Transverse colon (tissue), 4 donors: ENCODE measurements around the gene STAT5B. TPM values are rescaled to one million over a fixed set of nuclear protein-coding genes. Genes with fewer than 3 reads are reported as not detected.
"Not testable (repeated sequence)": the region's sequence is repeated elsewhere in the genome, so short reads cannot be mapped to it uniquely, and the experiment has no call there.

ENCODE experiments used
- DNase-seq: peaks from one replicate; pipeline ENCODE4 v3.0.0-alpha.2; 2019
- H3K27ac ChIP-seq, 4 donors: fragments of 200-600 bp; sonication (generic); 2 replicates each; pipeline ENCODE4 v1.5.1; 2016 to 2018; ENCODE audit warnings: inconsistent platforms in 4 of 4
- H3K27me3 ChIP-seq: fragments of 200-600 bp; sonication (generic); 2 replicates; pipeline ENCODE4 v1.5.1; 2017; ENCODE audit warnings: inconsistent platforms
- H3K36me3 ChIP-seq, 4 donors: fragments of 200-600 bp; sonication (generic); 2 replicates each; pipeline ENCODE4 v1.5.1; 2017 to 2019; ENCODE audit warnings: inconsistent platforms in 4 of 4
- H3K4me1 ChIP-seq, 4 donors: fragments of 200-600 bp; sonication (generic); 2 replicates each; pipeline ENCODE4 v1.5.1; 2017 to 2020; ENCODE audit warnings: inconsistent platforms in 4 of 4
- H3K4me3 ChIP-seq, 4 donors: fragments of 200-600 bp; sonication (generic); 1 replicate in 1 of 4; 2 replicates in 3 of 4; pipeline versions ENCODE4 v1.5.1 to v1.6.1; 2017 to 2019; ENCODE audit warnings: inconsistent platforms in 4 of 4
- H3K9me3 ChIP-seq, 2 donors: fragments of 200-600 bp; sonication (generic); 2 replicates each; pipeline ENCODE4 v1.5.1; 2017 to 2019; ENCODE audit warnings: inconsistent platforms in 2 of 2
- EP300 ChIP-seq: sonication (generic); formaldehyde crosslinking; IDR thresholded peaks from one replicate; pipeline ENCODE4 v1.6.1; 2017; ENCODE audit warnings: antibody characterized with exemption, low read depth
- POLR2A ChIP-seq: fragments of 450-650 bp; IDR thresholded peaks from one replicate; pipeline ENCODE4 v1.6.1; 2016; ENCODE audit warnings: antibody characterized with exemption, mild to moderate bottlenecking, moderate library complexity
- POLR2AphosphoS5 ChIP-seq, 3 donors: sonication (generic); formaldehyde crosslinking; IDR thresholded peaks; one replicate each; pipeline ENCODE4 v1.6.1; 2016; ENCODE audit warnings: antibody characterized with exemption in 3 of 3
- WGBS, 2 donors: methylation state at CpG; one replicate each; pipeline ENCODE4 v1.1.5; 2018; ENCODE audit warnings: low coverage in 1 of 2; 5-methylcytosine and 5-hydroxymethylcytosine counted together
- in situ Hi-C, 4 donors: fragments of 200-750 bp; cut with MboI; loops; one replicate each; pipeline versions ENCODE4 v1.15.0 to v1.15.1; 2017; ENCODE audit warnings: low sequenced_read_pairs in 3 of 4, low pct_ligation_motif_present in 1 of 4, low pct_unique_long_range_greater_than_20kb in 1 of 4
- intact Hi-C: fragments of 100-400 bp; cut with DNase I; formaldehyde crosslinking; loops from one replicate; pipeline ENCODE4 v1.15.1; 2023; ENCODE audit warnings: low total_unique reads
- total RNA-seq, 4 donors: library from RNA; depleted of rRNA; stranded (reverse); fragments of >200 nt; gene quantifications; one replicate each; pipeline ENCODE4 v1.1.0, GENCODE V29; 2016
- TF ChIP-seq, protein P1 (sequence below), 5 experiments: fragments of 200-600 bp in 3 of 5; fragments of 450-650 bp in 2 of 5; sonication (generic) in 3 of 5; IDR thresholded peaks; 1 replicate in 2 of 5; 2 replicates in 3 of 5; pipeline ENCODE4 v1.5.1; 2016 to 2017; ENCODE audit warnings: antibody characterized with exemption in 5 of 5, inconsistent platforms in 3 of 5, mild to moderate bottlenecking in 2 of 5, moderate library complexity in 1 of 5

STAT5B gene
- total RNA-seq, 4 donors from 2014 or later = 51.3 to 151 (median 79.1) TPM

DNA sequence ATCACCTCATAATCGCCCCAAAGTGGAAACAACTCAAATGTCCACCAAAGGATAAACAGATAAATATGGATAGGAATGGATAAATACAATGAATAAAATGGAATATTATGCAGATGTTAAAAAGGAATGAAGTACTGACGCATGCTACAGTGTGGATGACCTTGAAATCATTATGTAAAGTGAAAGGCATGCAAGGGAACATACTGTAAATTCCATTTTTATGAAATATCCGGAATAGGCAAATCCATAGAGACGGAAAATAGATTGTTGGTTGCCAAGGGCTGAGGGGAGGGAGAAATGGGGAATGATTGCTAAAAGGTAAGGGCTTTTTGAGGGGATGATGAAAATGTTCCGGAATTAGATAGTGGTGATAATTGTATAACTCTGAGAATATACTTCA, 36.0 kb downstream of the STAT5B start:
- peaks cover 0 to 7% (median 0%) of the 10 kb centered on the region in 4 donors for H3K4me1 ChIP-seq

DNA sequence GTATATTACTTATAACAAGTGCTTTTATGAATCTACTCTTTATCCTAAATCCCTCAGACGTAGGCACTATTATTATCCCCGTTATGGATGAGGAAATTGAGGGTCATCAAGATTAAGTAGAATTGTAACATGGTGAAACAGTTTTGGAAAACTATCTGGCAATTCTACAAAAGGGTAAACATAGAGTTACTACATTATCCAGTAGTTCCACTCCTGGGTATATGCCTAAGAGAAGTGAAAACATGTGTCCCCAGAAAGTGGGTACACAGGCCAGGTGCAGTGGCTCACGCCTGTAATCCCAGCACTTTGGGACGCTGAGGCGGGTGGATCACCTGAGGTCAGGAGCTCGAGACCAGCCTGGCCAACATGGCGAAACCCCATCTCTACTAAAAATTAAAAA, 36.6 kb downstream of the STAT5B start:
- intact Hi-C loops, in situ Hi-C loops, H3K27ac ChIP-seq, H3K27me3 ChIP-seq, H3K4me3 ChIP-seq, H3K9me3 ChIP-seq, DNase-seq, H3K36me3 ChIP-seq: not testable (repeated sequence)
- 88 to 91% methylated on average over 7 of the region's 7 CpGs for WGBS, 2 donors
- H3K4me1 ChIP-seq = peaks cover 0 to 10% (median 0%) of the 10 kb centered on the region in 4 donors

More for the DNA sequence above, 36.0 kb downstream of the STAT5B start:
- intact Hi-C loops = no loop called here
- 88 to 90% methylated on average over 5 of the region's 5 CpGs for WGBS, 2 donors
- Histone ChIP-seq H3K4me3 (no peak overlapping the region), H3K27ac (no peak overlapping the region), H3K27me3 (no peaks in the 10 kb centered on the region), H3K9me3 (no peaks in the 10 kb centered on the region), H3K36me3 (no peaks in the 10 kb centered on the region)
- DNase-seq = no peak
- no peak for TF ChIP-seq EP300
- TF ChIP-seq POLR2A = no peak
- TF ChIP-seq, protein P1, sequence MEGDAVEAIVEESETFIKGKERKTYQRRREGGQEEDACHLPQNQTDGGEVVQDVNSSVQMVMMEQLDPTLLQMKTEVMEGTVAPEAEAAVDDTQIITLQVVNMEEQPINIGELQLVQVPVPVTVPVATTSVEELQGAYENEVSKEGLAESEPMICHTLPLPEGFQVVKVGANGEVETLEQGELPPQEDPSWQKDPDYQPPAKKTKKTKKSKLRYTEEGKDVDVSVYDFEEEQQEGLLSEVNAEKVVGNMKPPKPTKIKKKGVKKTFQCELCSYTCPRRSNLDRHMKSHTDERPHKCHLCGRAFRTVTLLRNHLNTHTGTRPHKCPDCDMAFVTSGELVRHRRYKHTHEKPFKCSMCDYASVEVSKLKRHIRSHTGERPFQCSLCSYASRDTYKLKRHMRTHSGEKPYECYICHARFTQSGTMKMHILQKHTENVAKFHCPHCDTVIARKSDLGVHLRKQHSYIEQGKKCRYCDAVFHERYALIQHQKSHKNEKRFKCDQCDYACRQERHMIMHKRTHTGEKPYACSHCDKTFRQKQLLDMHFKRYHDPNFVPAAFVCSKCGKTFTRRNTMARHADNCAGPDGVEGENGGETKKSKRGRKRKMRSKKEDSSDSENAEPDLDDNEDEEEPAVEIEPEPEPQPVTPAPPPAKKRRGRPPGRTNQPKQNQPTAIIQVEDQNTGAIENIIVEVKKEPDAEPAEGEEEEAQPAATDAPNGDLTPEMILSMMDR (IDR thresholded peaks at IDR 0.05) = no peak
- TF ChIP-seq POLR2AphosphoS5 (IDR thresholded peaks at IDR 0.05) = no peak
- in situ Hi-C loops = no loop called here

DNA sequence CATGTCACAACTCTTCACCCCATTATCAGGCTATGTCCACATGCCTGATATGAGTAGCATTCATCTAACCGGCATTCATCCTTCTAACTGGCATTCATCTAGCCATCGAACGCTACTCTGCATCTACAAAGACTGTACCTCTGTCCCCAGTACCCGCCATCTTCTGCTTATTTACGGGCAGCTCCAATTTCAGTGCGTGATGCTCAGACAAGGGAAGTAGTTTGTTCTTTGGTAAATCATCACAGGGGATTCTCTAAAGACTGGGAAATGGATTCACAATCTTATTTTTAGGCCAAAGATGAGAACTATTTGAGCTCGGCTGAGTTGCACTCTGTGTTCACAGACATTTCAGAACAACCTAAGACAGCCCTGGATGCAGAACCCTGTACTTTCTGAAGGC, 39.4 kb downstream of the STAT5B start:
- Histone ChIP-seq H3K4me3 (no peak overlapping the region), H3K27me3 (no peaks in the 10 kb centered on the region), H3K27ac (no peak overlapping the region), H3K9me3 (no peaks in the 10 kb centered on the region), H3K4me1 (peaks cover 0 to 17% (median 0%) of the 10 kb centered on the region in 4 donors), H3K36me3 (no peaks in the 10 kb centered on the region)
- TF ChIP-seq, protein P1 (IDR thresholded peaks at IDR 0.05) = no peak
- TF ChIP-seq POLR2A (no peak), POLR2AphosphoS5 (IDR thresholded peaks at IDR 0.05) (no peak), EP300 (no peak)
- intact Hi-C loops = no loop called here
- in situ Hi-C loops = no loop called here
- DNase-seq = no peak
- 94 to 98% methylated on average over 6 to 7 of the region's 7 CpGs for WGBS, 2 donors

DNA sequence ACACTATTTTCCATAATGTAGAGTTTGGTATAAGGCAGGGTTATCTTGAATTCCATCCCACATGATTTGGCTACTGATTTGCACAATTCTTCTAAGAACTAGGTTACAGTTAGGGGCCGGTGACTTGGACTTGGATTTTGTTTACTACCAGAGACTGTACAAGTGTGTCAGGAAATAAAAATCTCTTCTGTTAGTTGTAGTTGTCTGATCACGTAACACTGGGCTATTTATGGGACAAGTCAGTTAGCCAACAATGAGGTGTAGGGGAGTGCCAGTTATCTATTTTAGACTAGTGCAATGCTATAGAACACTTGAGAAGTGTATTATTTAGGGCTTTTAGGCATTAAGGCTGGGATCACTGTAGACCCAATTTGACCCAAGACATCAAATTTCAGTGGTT, 42.2 kb downstream of the STAT5B start:
- intact Hi-C loops = no loop called here
- Histone ChIP-seq H3K9me3 (no peaks in the 10 kb centered on the region), H3K4me1 (peaks cover 0 to 12% (median 0%) of the 10 kb centered on the region in 4 donors), H3K27ac (no peak overlapping the region), H3K4me3 (no peak overlapping the region), H3K27me3 (no peaks in the 10 kb centered on the region), H3K36me3 (no peaks in the 10 kb centered on the region)
- 59 to 67% methylated on average over 2 of the region's 2 CpGs for WGBS, 2 donors
- DNase-seq = no peak
- in situ Hi-C loops = no loop called here
- TF ChIP-seq, protein P1 (IDR thresholded peaks at IDR 0.05) = no peak
- TF ChIP-seq EP300 (no peak), POLR2A (no peak), POLR2AphosphoS5 (IDR thresholded peaks at IDR 0.05) (no peak)

DNA sequence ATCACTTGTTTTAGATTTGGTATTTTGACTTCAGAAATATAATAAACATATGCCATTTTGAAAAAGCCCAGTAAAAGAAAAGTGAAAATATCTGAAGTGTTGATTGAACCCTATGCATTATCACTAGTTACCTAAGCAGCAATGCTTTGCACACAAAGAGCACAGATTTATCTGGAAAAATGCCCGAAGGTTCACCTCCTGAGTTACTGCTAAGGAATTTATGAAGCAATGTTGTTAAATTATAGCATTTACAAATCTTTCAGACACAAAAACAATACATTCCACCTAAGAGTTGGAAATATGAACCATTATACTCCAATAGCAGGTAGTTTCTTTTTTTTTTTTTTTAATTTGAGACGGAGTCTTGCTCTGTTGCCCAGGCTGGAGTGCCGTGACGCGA, 43.0 kb downstream of the STAT5B start:
- intact Hi-C loops (no loop called here), in situ Hi-C loops (no loop called here)
- Histone ChIP-seq H3K9me3 (no peaks in the 10 kb centered on the region), H3K4me1 (peaks cover 0 to 12% (median 0%) of the 10 kb centered on the region in 4 donors), H3K36me3 (no peaks in the 10 kb centered on the region), H3K4me3 (no peak overlapping the region), H3K27ac (no peak overlapping the region), H3K27me3 (no peaks in the 10 kb centered on the region)
- DNase-seq = no peak
- TF ChIP-seq POLR2A (no peak), EP300 (no peak), POLR2AphosphoS5 (IDR thresholded peaks at IDR 0.05) (no peak)
- TF ChIP-seq, protein P1 (IDR thresholded peaks at IDR 0.05) = no peak
- 95 to 100% methylated on average over 5 of the region's 5 CpGs for WGBS, 2 donors
